AG04449 (cell line): ENCODE results near the gene TRMU.

ENCODE experiments used
- CTCF ChIA-PET: fragments of 350-600 bp; formaldehyde crosslinking; extraction: SDS; loops from one replicate; lab custom pipeline; 2021; ENCODE audit warnings: antibody characterized with exemption; lab: Yijun Ruan, JAX
- POLR2A ChIA-PET: fragments of 400-600, 350-600 bp; formaldehyde crosslinking; extraction: SDS; loops from one replicate; lab custom pipeline; 2020; ENCODE audit warnings: antibody characterized with exemption, inconsistent platforms; lab: Yijun Ruan, JAX
- DNase-seq: peaks from one replicate; pipeline ENCODE4 v3.0.0-alpha.2; 2010; ENCODE audit warnings: low read depth, low spot score
- H3K4me3 ChIP-seq: 2 replicates; pipeline ENCODE4 v1.5.1; 2011; ENCODE audit warnings: low read depth, mild to moderate bottlenecking, control low read depth, low read length
- TF ChIP-seq, protein P1 (sequence below): IDR thresholded peaks from one replicate; pipeline ENCODE4 v1.5.1; 2011; ENCODE audit warnings: mild to moderate bottlenecking, moderate library complexity, low read length, control low read depth, inconsistent platforms; ENCODE audit not compliant: insufficient read depth; ENCODE audit errors: missing control alignments

Gene TRMU

DNA sequence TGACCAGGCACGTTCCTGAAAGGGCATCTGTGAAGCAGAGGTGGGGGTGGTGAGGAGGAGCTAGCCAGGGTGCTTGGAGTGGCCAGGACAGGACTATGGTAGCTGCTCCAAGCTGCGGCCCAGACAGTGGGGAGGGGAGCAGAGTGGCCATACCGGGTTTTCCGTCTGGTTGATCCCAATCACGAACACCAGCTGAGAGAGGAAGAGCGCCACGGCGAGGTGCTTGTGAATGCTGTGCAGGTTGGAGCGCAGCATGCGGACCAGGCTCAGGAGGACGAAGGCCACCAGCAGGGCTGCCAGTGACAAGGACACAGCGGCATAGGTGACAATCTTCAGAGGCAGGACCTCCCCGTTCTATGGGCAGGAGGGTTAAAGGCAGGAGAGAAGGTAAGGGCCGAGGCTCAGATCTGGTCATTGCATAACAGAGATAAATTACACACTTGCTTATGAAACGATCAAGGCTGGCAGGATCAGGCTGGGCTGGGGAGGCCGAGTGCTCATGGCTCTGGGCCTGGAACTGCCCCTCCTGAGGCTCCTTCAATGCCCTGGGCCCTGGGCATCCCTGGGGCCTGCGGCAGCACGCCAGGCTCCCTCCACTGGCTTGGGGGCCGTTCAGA, 41.5 kb downstream of the TRMU start:
- no peak overlapping the region for H3K4me3 ChIP-seq
- TF ChIP-seq, protein P1, sequence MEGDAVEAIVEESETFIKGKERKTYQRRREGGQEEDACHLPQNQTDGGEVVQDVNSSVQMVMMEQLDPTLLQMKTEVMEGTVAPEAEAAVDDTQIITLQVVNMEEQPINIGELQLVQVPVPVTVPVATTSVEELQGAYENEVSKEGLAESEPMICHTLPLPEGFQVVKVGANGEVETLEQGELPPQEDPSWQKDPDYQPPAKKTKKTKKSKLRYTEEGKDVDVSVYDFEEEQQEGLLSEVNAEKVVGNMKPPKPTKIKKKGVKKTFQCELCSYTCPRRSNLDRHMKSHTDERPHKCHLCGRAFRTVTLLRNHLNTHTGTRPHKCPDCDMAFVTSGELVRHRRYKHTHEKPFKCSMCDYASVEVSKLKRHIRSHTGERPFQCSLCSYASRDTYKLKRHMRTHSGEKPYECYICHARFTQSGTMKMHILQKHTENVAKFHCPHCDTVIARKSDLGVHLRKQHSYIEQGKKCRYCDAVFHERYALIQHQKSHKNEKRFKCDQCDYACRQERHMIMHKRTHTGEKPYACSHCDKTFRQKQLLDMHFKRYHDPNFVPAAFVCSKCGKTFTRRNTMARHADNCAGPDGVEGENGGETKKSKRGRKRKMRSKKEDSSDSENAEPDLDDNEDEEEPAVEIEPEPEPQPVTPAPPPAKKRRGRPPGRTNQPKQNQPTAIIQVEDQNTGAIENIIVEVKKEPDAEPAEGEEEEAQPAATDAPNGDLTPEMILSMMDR = no peak
- ChIA-PET POLR2A (no interaction called here), CTCF (interaction anchor here (4.5 kb wide), 1 partner anchor 9 kb away, joined by 36 read pairs; no protein-coding TSS in a partner anchor)
- no peak for DNase-seq

DNA sequence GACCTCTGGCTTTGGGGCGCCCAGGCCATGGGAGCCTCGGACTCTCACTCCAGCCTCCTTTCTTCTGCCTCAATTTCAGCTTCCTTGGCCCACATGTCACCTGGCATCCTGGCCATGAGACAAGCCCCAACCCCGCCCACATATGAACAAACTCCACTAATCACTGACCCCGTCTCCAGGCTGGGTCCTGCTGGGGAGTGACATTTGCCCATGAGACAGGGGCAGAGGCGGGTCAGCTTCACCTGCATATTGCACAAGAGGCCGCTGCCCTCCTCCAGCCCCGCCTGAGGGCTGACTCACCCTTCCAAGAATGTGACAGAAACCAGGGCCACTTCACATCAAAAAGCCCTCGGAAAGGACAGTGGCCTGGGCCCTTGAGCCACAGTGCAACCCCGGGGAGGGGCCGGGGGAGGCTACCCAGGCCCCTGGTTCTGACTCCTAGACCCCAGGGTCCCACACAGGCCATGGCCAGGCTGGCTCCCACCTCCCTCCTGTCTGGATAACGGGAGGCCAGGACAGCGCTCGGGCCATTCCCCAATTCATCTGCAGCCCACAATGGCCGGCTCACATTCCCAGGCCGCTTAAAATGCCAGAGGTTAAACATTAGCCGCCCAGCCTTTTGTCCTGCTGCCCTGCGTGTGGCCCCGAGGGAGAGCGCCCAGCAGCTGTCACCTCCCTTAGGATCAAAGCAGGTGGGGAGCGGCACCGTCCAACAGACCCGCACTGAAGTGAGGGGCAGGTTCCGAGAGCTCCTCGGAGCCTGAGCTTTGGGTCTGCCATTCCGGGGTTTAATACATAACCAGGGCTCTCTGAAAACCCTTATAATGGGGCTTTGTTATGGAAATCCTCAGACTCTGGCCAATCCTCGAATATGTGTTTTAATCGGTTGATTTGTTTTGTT, 42.3 kb downstream of the TRMU start:
- ChIA-PET POLR2A (no interaction called here), CTCF (interaction anchor here (4.5 kb wide), 1 partner anchor 10 kb away, joined by 36 read pairs; no protein-coding TSS in a partner anchor)
- TF ChIP-seq, protein P1 = no peak
- H3K4me3 ChIP-seq = no peak overlapping the region
- no peak for DNase-seq

DNA sequence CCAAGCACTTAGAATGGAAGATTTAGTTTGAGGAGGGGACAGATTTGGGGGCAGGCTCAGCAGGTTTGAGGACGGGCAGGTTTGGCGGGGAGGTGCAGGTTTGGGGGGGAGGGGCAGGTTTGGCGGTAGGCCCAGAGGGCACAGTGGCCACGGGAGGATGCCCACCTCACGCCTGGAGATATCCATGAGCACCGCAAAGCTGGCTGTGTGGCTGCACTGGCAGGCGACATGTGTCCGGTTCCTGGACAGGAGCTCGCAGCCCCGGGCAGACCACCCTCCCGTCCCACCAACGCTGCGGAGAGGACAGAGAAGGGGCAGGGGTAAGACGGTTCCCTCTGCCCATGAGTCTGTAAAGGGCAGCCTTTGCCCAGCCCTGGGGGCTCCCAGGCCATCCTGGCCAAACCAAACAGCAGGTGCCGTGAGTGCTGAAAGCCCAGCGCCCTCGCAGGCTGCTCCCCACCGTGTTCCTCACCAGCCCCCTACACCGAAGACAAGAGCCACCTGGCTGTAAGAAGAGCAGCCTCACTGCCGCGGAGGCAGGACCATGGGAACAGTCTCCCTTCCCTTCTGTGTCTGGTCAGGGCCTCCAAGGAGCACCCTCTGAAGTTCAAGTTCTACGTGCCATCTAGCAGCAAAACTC, 43.0 kb downstream of the TRMU start:
- H3K4me3 ChIP-seq = no peak overlapping the region
- CTCF ChIA-PET = interaction anchor here (0.8 to 4.5 kb wide), 3 partner anchors 10 to 185 kb away, joined by 3 to 36 read pairs (median 4); no protein-coding TSS in a partner anchor
- no peak for DNase-seq
- POLR2A ChIA-PET = no interaction called here
- TF ChIP-seq, protein P1 = no peak

DNA sequence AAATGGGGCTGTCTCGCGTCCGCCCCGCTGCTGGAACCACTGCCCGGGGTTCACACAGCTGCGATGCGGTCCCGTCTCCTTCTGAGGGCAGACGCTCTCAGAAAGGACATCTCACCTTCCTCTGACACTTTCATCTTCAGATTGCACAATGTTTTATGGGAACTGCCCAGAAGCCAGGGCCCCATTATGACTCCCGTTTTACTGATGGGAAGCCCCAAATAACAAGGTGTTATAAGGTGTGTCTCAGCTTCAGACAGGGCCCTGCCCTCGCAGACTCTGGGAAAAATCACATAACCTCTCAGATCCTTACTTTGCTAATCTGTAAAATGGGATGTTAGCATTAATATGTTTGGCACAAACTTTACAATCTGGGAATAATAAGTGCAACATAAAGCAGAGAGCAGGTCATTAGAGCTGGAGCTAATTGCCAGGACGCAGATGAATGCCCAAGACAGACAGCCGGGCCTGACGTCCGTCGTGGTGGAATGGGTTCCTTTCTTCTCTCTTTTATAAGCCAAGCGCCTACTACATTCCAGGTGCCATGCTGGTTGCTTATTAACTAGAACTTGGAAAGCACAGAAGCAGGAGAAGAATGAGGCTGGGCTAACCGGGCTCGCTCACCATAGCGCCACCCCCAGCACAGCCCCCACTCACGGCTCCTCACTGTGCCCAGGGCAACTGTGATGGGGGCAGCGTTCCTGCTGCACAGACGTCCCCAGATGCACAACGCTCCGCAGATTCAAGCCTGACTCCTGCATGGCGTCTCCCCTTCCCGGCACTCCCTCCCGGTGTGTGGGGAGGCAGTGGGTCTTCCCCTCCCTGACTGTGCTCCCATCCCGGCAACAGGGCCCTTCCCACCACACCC, 43.8 kb downstream of the TRMU start:
- ChIA-PET CTCF (interaction anchor here (0.8 to 4.5 kb wide), 3 partner anchors 11 to 184 kb away, joined by 3 to 36 read pairs (median 4); no protein-coding TSS in a partner anchor), POLR2A (no interaction called here)
- DNase-seq = no peak
- TF ChIP-seq, protein P1 = no peak
- H3K4me3 ChIP-seq = no peak overlapping the region

DNA sequence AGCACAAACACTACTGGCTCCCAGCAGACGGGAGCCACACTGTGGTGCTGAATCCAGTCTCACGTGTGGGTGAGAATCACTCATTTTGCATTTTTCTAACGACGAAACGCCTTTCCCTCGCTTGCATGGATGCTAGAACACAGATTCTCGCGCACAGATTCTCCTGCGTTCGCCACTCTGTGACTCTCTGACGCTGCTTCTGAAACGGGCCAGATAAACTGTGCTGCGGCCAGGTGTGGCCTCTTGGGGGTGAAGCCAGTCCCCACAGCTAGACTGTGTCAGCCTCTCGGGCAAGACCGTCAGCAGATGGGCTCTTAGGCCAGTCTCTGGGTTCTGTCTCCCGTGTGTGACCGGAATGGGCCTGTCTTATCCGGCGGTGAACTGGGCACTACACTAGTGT, 44.6 kb downstream of the TRMU start:
- DNase-seq = no peak
- CTCF ChIA-PET = interaction anchor here (4.5 kb wide), 1 partner anchor 12 kb away, joined by 36 read pairs; no protein-coding TSS in a partner anchor
- H3K4me3 ChIP-seq = no peak overlapping the region
- POLR2A ChIA-PET = no interaction called here
- TF ChIP-seq, protein P1 = no peak
